Measurements from ENCODE around the gene UMODL1.

Gene UMODL1

DNA sequence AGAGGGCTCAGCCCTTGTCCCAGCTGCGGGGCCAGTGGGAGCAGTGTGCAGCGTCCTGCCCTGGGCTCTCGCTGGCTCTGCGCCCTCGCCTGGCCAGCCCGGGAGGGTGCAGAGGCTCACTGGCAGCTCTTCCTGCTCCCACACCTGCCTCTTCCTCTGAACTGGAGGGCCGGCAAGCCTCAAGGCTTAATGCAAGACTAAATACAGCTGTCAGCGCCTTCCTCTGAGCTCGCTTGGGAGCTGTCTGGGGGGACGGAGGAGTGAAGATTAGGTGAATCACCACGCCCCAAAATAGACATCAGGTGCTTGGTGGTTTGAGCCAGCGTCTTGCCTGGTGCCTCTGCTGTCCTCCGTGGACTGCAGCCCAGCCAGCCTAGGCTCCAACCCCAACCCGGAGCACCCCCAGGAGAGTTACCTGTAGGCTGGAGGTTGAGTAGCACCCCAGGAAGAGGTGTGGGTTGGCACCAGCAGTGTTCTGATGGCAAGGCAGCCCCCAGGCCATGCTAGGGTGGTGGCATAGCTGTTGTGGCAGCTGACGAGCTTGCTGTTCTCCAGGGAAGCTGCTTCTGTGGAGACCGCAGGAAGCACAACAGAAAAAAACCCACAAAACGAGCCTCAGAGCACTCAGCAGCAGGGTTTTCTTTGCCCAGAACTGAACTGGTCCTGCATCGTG lies 36.9 kb downstream of the UMODL1 start:
- Histone ChIP-seq H3K27ac (ENCODE audit: extremely low read depth, low read depth, low read length) (no peak overlapping the region), H3K9me3 (ENCODE audit: control insufficient read depth, insufficient read depth, low read depth, low read length) (no peaks in the 10 kb centered on the region), H3K4me3 (ENCODE audit: low read depth, low read length) (no peak overlapping the region), H3K4me1 (ENCODE audit: control insufficient read depth, insufficient read depth, low read length) (no peaks in the 10 kb centered on the region), H3K36me3 (ENCODE audit: control insufficient read depth in 2 of 2, insufficient read depth in 1 of 2, low read length in 2 of 2) (no peaks in the 10 kb centered on the region)
- TF ChIP-seq ZNF521 (tag by site-specific recombination; IDR thresholded peaks at IDR 0.05) = no peak
- TF ChIP-seq, protein P1, sequence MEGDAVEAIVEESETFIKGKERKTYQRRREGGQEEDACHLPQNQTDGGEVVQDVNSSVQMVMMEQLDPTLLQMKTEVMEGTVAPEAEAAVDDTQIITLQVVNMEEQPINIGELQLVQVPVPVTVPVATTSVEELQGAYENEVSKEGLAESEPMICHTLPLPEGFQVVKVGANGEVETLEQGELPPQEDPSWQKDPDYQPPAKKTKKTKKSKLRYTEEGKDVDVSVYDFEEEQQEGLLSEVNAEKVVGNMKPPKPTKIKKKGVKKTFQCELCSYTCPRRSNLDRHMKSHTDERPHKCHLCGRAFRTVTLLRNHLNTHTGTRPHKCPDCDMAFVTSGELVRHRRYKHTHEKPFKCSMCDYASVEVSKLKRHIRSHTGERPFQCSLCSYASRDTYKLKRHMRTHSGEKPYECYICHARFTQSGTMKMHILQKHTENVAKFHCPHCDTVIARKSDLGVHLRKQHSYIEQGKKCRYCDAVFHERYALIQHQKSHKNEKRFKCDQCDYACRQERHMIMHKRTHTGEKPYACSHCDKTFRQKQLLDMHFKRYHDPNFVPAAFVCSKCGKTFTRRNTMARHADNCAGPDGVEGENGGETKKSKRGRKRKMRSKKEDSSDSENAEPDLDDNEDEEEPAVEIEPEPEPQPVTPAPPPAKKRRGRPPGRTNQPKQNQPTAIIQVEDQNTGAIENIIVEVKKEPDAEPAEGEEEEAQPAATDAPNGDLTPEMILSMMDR (tag by site-specific recombination; IDR thresholded peaks at IDR 0.05) = peak; percentile 87
- no peak; the same call in 1 of the 2 replicates for TF ChIP-seq PBX3 (CRISPR knock-in tag; IDR thresholded peaks at IDR 0.05)
- TF ChIP-seq ZNF155 (tag by site-specific recombination; IDR thresholded peaks at IDR 0.05) = no peak
- TF ChIP-seq ZNF133 (tag by site-specific recombination; IDR thresholded peaks at IDR 0.05) = no peak
- TF ChIP-seq RBAK (tag by site-specific recombination; IDR thresholded peaks at IDR 0.05) = no peak
- no peak for TF ChIP-seq ZNF692 (tag by site-specific recombination; IDR thresholded peaks at IDR 0.05)
- no peak for TF ChIP-seq GLI2 (tag by site-specific recombination; IDR thresholded peaks at IDR 0.05; ENCODE audit: borderline replicate concordance, low read depth)
- TF ChIP-seq SCRT2 (tag by site-specific recombination; IDR thresholded peaks at IDR 0.05) = no peak
- TF ChIP-seq ZNF132 (tag by site-specific recombination; IDR thresholded peaks at IDR 0.05; ENCODE audit: borderline replicate concordance) = no peak
- TF ChIP-seq ZNF830 (tag by site-specific recombination; IDR thresholded peaks at IDR 0.05; ENCODE audit: low read depth) = no peak
- TF ChIP-seq ZNF404 (tag by site-specific recombination; IDR thresholded peaks at IDR 0.05) = no peak
- no peak for TF ChIP-seq ZNF16 (tag by site-specific recombination; IDR thresholded peaks at IDR 0.05; ENCODE audit: low read depth)
- peak; percentile 72 for TF ChIP-seq ZNF600 (tag by site-specific recombination; IDR thresholded peaks at IDR 0.05)
- TF ChIP-seq ZBTB17 (tag by site-specific recombination; IDR thresholded peaks at IDR 0.05) = peak; percentile 52
- TF ChIP-seq ZNF529 (tag by site-specific recombination; IDR thresholded peaks at IDR 0.05; ENCODE audit: insufficient replicate concordance) = no peak
- TF ChIP-seq ZNF26 (tag by site-specific recombination; IDR thresholded peaks at IDR 0.05) = no peak
- TF ChIP-seq, protein P2, sequence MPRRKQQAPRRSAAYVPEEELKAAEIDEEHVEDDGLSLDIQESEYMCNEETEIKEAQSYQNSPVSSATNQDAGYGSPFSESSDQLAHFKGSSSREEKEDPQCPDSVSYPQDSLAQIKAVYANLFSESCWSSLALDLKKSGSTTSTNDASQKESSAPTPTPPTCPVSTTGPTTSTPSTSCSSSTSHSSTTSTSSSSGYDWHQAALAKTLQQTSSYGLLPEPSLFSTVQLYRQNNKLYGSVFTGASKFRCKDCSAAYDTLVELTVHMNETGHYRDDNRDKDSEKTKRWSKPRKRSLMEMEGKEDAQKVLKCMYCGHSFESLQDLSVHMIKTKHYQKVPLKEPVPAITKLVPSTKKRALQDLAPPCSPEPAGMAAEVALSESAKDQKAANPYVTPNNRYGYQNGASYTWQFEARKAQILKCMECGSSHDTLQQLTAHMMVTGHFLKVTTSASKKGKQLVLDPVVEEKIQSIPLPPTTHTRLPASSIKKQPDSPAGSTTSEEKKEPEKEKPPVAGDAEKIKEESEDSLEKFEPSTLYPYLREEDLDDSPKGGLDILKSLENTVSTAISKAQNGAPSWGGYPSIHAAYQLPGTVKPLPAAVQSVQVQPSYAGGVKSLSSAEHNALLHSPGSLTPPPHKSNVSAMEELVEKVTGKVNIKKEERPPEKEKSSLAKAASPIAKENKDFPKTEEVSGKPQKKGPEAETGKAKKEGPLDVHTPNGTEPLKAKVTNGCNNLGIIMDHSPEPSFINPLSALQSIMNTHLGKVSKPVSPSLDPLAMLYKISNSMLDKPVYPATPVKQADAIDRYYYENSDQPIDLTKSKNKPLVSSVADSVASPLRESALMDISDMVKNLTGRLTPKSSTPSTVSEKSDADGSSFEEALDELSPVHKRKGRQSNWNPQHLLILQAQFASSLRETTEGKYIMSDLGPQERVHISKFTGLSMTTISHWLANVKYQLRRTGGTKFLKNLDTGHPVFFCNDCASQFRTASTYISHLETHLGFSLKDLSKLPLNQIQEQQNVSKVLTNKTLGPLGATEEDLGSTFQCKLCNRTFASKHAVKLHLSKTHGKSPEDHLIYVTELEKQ (tag by site-specific recombination; IDR thresholded peaks at IDR 0.05; ENCODE audit: borderline replicate concordance) = no peak
- no peak for TF ChIP-seq KLF16 (tag by site-specific recombination; IDR thresholded peaks at IDR 0.05)
- 0 out of 2 replicates have a peak, but pooled peaks have one; percentile 9 for TF ChIP-seq ZNF341 (tag by site-specific recombination; IDR thresholded peaks at IDR 0.05; ENCODE audit: low read depth)
- POLR2A ChIA-PET = interaction anchor here (0.5 to 1.1 kb wide), 2 partner anchors 23 to 90 kb away, joined by 3 read pairs; no protein-coding TSS in a partner anchor
- CTCF ChIA-PET = interaction anchor here (0.6 to 5.2 kb wide), 30 partner anchors 9 to 789 kb away, joined by 3 to 60 read pairs (median 4); partner anchors contain the start of genes PRDM15 and ZBTB21

All from HEK293 (cell line).